Activated T-helper 17 cell treated with anti-CD3 and anti-CD28 coated beads, Interleukin-2, amount 50 U/mL, for 72 hours (primary cell): ENCODE data around the gene CSTPP1. TPM values are rescaled to one million over a fixed set of nuclear protein-coding genes. Genes with fewer than 3 reads are reported as not detected.
"Not testable (repeated sequence)": the region's sequence is repeated elsewhere in the genome, so short reads cannot be mapped to it uniquely, and the experiment has no call there.

ENCODE experiments used
- ATAC-seq: fragments of 150-1000 bp; cut with Tn5 transposase; replicated peaks from 2 replicates; pipeline ENCODE4 v1.10.0; 2021; ENCODE audit warnings: mild to moderate bottlenecking, moderate library complexity
- H3K27ac Mint-ChIP-seq: one replicate; pipeline ENCODE4 v1.8.0; 2022; ENCODE audit warnings: mixed read lengths
- H3K27me3 Mint-ChIP-seq: one replicate; pipeline ENCODE4 v1.8.0; 2022; ENCODE audit warnings: mixed read lengths
- H3K36me3 Mint-ChIP-seq: one replicate; pipeline ENCODE4 v1.8.0; 2022; ENCODE audit warnings: low read depth, mild to moderate bottlenecking, mixed read lengths
- H3K4me1 Mint-ChIP-seq: one replicate; pipeline ENCODE4 v1.8.0; 2022; ENCODE audit warnings: mixed read lengths
- H3K4me3 Mint-ChIP-seq: one replicate; pipeline ENCODE4 v1.8.0; 2022; ENCODE audit warnings: mild to moderate bottlenecking, mixed read lengths
- H3K9me3 Mint-ChIP-seq: one replicate; pipeline ENCODE4 v1.8.0; 2022; ENCODE audit warnings: mixed read lengths
- total RNA-seq, 2 donors: library from RNA; stranded (reverse); gene quantifications; one replicate each; pipeline ENCODE4 v1.2.3, GENCODE V29; 2022

CSTPP1 gene
- total RNA-seq, 2 donors from 2014 or later = 15.2 to 19.4 TPM

DNA sequence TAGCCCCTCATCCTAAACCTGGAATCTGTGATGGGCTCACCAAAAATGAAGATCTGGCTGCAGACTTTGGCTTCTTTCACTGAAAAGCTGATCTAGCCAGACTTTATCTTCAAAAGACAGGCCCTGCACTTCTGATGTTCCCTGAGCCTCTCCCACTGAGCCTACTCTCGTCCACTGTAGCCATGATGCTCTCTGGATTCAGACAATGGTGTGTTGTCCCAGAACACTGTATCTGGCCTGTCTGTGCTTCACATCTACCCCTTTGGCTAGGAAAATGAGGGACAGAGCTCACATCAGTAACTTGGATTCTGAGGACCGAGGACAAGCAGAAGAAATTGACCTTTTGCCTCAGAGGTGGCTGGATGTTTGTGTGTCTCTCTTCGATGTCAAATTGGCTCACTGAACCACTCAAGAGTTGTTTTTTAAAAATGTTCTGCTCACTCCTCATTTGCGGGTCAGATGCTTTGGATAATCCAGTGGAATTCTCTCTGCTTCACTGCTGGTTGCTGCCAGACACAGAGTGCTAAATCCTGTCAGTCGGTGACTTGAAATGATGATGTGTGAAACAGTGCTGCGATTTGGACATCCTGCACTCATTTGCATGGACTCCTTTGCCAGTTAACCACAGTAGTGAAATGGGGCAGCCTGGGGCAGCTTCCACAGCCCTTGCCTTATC, 172.6 kb downstream of the CSTPP1 start:
- Mint-ChIP-seq H3K27ac (no peak overlapping the region), H3K9me3 (no peaks in the 10 kb centered on the region), H3K36me3 (no peaks in the 10 kb centered on the region), H3K27me3 (no peaks in the 10 kb centered on the region), H3K4me1 (no peaks in the 10 kb centered on the region), H3K4me3 (no peak overlapping the region)
- no peak for ATAC-seq

DNA sequence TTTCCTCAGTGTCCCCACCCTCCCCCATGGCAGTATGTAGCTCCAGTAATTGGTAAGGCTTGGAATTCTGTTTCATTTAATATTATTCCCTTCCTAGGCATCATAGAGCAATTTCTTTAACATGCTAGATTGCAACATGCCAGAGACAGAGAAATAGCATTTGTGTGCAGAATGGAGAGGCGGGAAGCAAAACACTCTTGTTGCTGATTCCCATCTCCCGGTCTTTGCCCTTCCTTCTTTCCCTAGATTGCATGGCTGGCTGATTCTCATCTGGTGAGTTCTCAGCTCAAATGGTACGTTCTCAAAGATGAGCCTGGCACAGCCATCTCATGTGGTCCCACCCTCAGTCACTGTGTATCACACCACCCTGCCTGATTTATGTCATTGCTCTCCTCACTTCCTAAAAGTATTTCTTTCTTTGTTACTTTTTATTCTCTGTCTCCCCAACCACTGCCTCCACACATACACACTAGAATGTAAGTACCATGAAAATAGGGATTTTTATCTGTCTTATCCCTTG, 173.2 kb downstream of the CSTPP1 start:
- ATAC-seq = no peak
- H3K4me3 Mint-ChIP-seq = no peak overlapping the region
- no peaks in the 10 kb centered on the region for H3K9me3 Mint-ChIP-seq

DNA sequence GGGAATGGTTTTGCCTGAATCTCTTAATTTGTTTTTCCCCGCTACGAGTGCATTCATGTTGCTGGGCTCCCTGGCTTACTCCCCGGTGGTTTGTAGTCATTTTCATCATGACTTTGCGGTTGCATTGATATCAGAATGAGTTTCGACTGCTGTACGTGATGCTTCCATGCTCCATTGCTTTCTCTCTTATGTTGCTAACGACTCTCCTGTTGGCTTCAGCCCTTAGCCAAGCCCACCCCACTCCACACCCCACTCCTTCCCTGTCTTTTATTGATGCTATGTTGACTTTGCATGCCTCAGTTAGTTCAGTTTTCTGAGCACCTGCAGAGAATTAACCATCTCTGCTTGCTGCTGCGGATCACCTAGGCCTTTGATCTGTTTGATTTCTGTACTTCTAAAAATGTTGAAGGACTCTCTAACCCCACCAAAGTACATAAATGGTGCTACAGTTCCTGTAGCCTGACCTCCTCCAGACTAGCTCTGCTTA, 174.8 kb downstream of the CSTPP1 start:
- Mint-ChIP-seq H3K36me3 (no peaks in the 10 kb centered on the region), H3K27ac (no peak overlapping the region), H3K4me3 (no peak overlapping the region), H3K27me3 (no peaks in the 10 kb centered on the region), H3K4me1 (no peaks in the 10 kb centered on the region), H3K9me3 (no peaks in the 10 kb centered on the region)
- ATAC-seq = no peak

More for the DNA sequence above, 173.2 kb downstream of the CSTPP1 start:
- no peaks in the 10 kb centered on the region for H3K27me3 Mint-ChIP-seq
- no peaks in the 10 kb centered on the region for H3K4me1 Mint-ChIP-seq
- H3K27ac Mint-ChIP-seq = no peak overlapping the region
- no peaks in the 10 kb centered on the region for H3K36me3 Mint-ChIP-seq

DNA sequence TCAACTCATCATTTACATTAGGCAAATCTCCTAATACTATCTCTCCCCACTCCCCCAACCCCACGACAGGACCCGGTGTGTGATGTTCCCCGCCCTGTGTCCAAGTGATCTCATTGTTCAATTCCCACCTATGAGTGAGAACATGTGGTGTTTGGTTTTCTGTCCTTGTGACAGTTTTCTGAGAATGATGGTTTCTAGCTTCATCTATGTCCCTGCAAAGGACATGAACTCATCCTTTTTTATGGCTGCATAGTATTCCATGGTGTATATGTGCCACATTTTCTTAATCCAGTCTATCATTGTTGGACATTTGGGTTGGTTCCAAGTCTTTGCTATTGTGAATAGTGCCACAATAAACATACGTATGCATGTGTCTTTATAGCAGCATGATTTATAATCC, 176.4 kb downstream of the CSTPP1 start:
- ATAC-seq, H3K4me3 Mint-ChIP-seq, H3K36me3 Mint-ChIP-seq: not testable (repeated sequence)

DNA sequence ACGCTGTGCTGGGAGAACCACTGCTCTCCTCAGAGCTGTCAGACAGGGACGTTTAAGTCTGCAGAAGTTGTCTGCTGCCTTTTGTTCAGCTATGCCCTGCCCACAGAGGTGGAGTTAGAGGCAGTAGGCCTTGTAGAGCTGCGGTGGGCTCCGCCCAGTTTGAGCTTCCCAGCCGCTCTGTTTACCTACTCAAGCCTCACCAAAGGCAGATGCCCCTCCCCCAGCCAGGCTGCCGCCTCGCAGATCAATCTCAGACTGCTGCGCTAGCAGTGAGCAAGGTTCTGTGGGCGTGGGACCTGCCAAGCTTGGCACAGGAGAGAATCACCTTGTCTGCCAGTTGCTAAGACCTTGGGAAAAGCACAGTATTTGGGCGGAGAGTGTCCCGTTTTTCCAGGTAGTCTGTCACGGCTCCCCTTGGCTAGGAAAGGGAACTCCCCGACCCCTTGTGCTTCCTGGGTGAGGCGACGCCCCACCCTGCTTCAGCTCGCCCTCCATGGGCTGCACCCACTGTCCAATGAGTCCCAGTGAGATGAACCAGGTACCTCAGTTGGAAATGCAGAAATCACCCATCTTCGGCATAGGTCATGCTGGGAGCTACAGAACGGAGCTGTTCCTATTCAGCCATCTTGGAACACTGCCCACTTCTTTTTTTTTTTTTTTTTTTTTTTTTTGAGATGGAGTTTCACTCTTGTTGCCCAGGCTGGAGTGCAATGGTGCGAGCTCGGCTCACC, 182.6 kb downstream of the CSTPP1 start:
- not testable (repeated sequence) for H3K27me3 Mint-ChIP-seq, H3K36me3 Mint-ChIP-seq, ATAC-seq, H3K27ac Mint-ChIP-seq, H3K9me3 Mint-ChIP-seq, H3K4me3 Mint-ChIP-seq, H3K4me1 Mint-ChIP-seq

More for the DNA sequence above, 176.4 kb downstream of the CSTPP1 start:
- H3K27ac Mint-ChIP-seq, H3K27me3 Mint-ChIP-seq, H3K4me1 Mint-ChIP-seq, H3K9me3 Mint-ChIP-seq: not testable (repeated sequence)

DNA sequence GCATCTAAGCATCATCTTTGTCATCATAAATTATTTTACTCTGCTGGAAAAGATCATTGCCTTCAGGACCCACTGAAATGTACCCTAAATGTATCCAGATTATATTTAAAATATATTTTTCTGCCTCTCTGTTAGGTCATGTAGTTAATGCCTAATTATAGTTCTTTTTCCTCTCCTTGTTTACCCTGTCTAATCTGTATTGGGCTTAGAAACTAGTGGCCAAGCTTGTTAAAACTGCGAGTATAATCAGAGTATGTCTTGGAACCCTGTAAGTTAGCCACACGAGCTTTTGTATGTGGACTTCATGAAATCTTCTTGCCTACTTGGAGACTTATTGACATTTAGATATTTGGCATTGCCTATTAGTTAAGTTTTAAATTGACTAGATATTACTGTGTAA, 184.5 kb downstream of the CSTPP1 start:
- no peaks in the 10 kb centered on the region for H3K27me3 Mint-ChIP-seq
- H3K27ac Mint-ChIP-seq = no peak overlapping the region
- ATAC-seq = no peak
- no peaks in the 10 kb centered on the region for H3K36me3 Mint-ChIP-seq
- no peak overlapping the region for H3K4me3 Mint-ChIP-seq
- no peaks in the 10 kb centered on the region for H3K4me1 Mint-ChIP-seq
- H3K9me3 Mint-ChIP-seq = no peaks in the 10 kb centered on the region

DNA sequence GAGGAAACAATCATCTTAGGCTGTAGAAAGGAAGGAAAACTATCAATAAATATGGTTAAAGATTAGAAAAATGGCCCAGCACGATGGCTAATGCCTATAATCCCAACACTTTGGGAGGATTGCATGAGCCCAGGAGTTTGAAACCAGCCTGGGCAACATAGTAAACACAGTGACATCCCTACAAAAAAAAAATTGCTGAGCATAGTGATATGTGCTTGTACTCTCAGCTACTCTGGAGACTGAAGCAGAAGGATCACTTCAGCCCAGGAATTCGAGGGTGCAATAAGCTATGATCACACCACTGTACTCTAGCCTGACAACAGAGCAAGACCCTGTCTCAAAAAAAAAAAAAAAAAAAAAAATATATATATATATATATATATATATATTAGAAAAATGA, 185.2 kb downstream of the CSTPP1 start:
- no peaks in the 10 kb centered on the region for H3K4me1 Mint-ChIP-seq
- H3K9me3 Mint-ChIP-seq = no peaks in the 10 kb centered on the region
- H3K27ac Mint-ChIP-seq = no peak overlapping the region
- H3K4me3 Mint-ChIP-seq = no peak overlapping the region
- H3K27me3 Mint-ChIP-seq = no peaks in the 10 kb centered on the region
- no peaks in the 10 kb centered on the region for H3K36me3 Mint-ChIP-seq
- no peak for ATAC-seq

DNA sequence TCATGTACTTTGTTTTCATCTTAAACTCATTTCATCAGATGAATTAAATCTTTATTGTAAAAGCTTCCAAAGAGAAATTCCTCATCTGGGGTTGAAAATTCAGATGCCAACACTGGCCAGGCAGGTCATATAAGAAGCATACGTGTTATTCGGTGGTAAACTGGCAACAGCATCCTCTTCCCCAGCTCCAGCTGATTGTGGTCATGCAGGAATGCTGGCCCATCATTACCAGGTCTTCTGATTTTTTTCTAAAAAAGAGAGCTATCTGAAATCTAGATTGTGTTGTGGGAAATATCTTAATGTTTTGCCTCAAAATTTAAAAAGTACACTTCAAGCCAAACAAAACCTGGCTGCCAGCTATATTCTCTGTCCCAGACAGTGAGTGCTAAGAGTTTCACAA, 186.5 kb downstream of the CSTPP1 start:
- Mint-ChIP-seq H3K36me3 (no peaks in the 10 kb centered on the region), H3K4me1 (no peaks in the 10 kb centered on the region), H3K27ac (no peak overlapping the region), H3K9me3 (no peaks in the 10 kb centered on the region), H3K4me3 (no peak overlapping the region), H3K27me3 (no peaks in the 10 kb centered on the region)
- no peak for ATAC-seq

DNA sequence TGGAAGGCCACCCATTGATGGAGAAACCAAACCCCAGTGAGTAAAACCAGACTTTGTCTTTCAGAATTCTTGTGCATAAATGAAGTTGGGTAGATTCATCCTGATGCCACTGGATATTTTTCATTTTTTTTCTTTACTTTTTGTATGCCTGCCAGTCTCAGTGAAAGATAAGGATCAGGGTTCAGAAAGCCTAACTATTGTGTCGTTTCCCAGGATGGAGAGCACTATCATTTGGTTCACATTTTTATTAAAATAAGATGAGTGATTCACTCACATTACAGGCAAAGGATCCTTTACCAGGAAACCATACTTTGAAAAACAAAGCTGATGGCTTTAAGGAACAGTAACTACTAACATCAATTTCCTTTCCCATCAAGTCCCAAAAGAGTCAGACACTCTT, 188.1 kb downstream of the CSTPP1 start:
- Mint-ChIP-seq H3K4me1 (no peaks in the 10 kb centered on the region), H3K9me3 (no peaks in the 10 kb centered on the region), H3K36me3 (no peaks in the 10 kb centered on the region), H3K4me3 (no peak overlapping the region), H3K27me3 (no peaks in the 10 kb centered on the region), H3K27ac (no peak overlapping the region)
- no peak for ATAC-seq

DNA sequence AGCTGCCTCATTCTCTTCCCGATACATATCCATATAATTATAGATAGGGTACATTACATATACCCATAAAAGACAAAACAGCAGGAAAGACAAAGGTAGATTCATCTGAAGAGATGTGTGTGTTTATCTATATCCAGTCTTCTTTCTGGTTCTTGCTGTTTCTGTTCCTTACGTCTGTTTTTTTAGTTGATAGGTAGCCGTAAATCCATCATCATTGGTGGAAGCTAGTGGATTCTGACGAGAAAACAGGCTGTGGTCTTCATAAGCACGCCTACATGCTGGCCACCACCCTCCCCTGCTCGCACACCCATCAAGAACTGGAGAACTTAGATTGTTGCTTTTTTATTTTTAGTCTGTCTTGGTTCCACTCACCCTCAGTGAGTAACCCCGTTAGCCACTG, 188.5 kb downstream of the CSTPP1 start:
- no peak for ATAC-seq
- H3K27me3 Mint-ChIP-seq = no peaks in the 10 kb centered on the region
- no peak overlapping the region for H3K27ac Mint-ChIP-seq
- H3K4me1 Mint-ChIP-seq = no peaks in the 10 kb centered on the region
- H3K36me3 Mint-ChIP-seq = no peaks in the 10 kb centered on the region
- no peak overlapping the region for H3K4me3 Mint-ChIP-seq
- H3K9me3 Mint-ChIP-seq = no peaks in the 10 kb centered on the region

DNA sequence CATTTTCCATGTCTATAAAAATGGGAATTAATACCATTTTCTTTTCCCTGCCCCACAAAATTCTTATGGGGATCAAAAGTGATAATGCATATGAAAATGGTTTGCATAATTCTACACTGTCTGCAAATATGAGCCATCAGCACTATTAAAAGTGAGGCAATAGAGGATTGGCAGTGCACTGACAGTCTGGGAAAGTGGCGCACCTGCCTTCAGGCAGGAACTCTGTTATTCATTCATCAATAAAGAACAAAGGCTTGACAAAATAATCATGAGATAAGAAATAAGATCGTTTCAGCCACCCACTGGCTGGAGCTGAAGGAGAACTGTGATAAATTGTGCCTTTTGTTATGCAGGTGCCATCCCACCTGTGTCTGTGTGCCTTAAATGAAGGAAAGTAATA, 190.7 kb downstream of the CSTPP1 start:
- H3K4me1 Mint-ChIP-seq = no peaks in the 10 kb centered on the region
- no peaks in the 10 kb centered on the region for H3K9me3 Mint-ChIP-seq
- no peak for ATAC-seq
- no peak overlapping the region for H3K27ac Mint-ChIP-seq
- no peaks in the 10 kb centered on the region for H3K27me3 Mint-ChIP-seq
- no peak overlapping the region for H3K4me3 Mint-ChIP-seq
- H3K36me3 Mint-ChIP-seq = no peaks in the 10 kb centered on the region

DNA sequence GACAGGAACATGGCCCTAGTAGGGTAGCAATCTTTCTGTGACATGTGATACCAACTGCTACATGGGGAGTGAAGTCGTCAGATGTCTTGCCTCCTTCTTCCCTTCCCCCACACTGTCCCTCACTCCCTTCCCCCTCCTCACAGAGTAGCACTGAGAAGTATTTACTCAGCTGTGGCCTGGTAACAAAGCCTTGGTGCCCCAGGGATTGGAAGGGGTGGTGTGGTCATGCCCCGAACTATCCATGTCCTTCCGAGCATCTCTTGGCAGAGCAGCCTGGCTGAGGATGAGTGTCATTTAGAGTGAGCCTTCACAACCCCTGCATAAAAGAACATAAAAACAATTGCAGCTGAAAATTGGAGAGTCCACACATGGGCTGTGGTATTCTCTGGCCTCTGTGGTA, 194.0 kb downstream of the CSTPP1 start:
- no peak for ATAC-seq
- Mint-ChIP-seq H3K4me1 (no peaks in the 10 kb centered on the region), H3K27me3 (no peaks in the 10 kb centered on the region), H3K27ac (no peak overlapping the region), H3K9me3 (no peaks in the 10 kb centered on the region), H3K36me3 (no peaks in the 10 kb centered on the region), H3K4me3 (no peak overlapping the region)

DNA sequence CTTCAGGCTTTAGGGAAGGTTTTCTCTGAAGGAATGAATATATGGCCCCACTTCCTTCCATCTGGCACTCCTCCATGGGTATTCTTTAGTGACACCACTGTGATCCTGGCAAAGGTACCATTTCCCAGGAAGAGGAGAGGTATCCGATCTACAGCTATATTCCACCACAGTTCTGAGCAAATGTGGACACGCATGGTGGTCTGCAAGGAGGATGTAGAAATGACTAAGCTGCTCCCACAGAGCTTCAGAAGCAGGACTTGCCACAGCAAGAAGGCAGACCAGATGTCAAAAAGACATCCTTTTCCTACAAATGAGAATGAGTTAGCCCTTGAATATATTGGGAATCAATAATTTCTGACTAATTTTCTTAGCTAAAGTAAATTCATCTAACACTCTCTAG, 194.6 kb downstream of the CSTPP1 start:
- Mint-ChIP-seq H3K9me3 (no peaks in the 10 kb centered on the region), H3K27ac (no peak overlapping the region), H3K4me3 (no peak overlapping the region), H3K4me1 (no peaks in the 10 kb centered on the region), H3K27me3 (no peaks in the 10 kb centered on the region), H3K36me3 (no peaks in the 10 kb centered on the region)
- no peak for ATAC-seq

DNA sequence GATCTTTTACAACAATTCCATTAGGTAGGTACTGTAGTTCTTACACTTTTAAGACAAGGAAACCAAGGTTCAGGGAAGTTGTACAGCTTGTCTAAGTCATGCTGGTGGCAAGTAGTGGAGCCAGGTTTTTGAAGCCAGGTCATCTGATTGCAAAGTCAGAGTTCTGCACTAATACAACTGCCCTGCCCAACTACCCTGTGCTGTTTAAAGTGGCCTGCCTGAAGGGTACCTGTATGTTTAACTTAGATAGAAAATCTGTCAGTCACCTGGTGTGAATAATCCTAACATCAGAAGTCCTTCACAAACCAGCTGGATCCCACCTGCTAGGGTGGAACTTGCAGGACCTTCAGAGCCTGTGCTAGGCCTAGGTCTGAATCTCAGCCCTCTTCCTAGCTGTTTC, 195.9 kb downstream of the CSTPP1 start:
- Mint-ChIP-seq H3K9me3 (no peaks in the 10 kb centered on the region), H3K27me3 (no peaks in the 10 kb centered on the region), H3K27ac (no peak overlapping the region), H3K4me1 (no peaks in the 10 kb centered on the region), H3K4me3 (no peak overlapping the region), H3K36me3 (peaks cover 7% of the 10 kb centered on the region)
- ATAC-seq = no peak

DNA sequence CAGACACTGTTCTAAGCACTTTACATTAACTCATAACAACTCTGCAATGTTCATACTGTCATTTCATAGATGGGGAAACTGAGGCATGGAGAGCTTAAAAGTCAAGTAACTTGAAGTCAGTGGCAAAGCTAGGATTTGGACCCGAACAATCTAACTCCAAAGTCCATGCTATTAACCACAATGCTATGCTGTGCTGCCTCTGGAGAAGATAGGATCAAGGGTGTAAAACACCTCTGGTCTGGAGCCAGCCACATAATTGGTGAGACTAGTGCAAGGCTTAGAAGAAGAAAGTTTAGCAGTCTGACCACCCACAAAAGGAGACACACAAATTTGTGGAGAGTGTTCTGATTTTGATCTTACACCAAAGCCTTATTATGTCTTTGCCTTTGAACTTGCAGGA, 196.4 kb downstream of the CSTPP1 start:
- Mint-ChIP-seq H3K4me1 (no peaks in the 10 kb centered on the region), H3K36me3 (peaks cover 12% of the 10 kb centered on the region), H3K27ac (no peak overlapping the region), H3K4me3 (no peak overlapping the region), H3K27me3 (no peaks in the 10 kb centered on the region), H3K9me3 (no peaks in the 10 kb centered on the region)
- ATAC-seq = no peak
